ENCODE measurements around the gene CLN3.
"Not testable (repeated sequence)": the region's sequence is repeated elsewhere in the genome, so short reads cannot be mapped to it uniquely, and the experiment has no call there.

The CLN3 gene

GRCh38 chr16:28514246-28514645, 22.4 kb upstream of the CLN3 start:
- H3K27ac ChIP-seq = no peak overlapping the region
- no peak for DNase-seq (ENCODE audit: low read depth, low spot score)

- H3K27ac ChIP-seq = no peak overlapping the region
- no peak for DNase-seq (ENCODE audit: low read depth, low spot score)
Observed at GRCh38 chr16:28513484-28514181, 21.8 kb upstream of the CLN3 start.

GRCh38 chr16:28511801-28512789, 20.2 kb upstream of the CLN3 start:
- DNase-seq (ENCODE audit: low read depth, low spot score) = no peak
- no peak overlapping the region for H3K27ac ChIP-seq

GRCh38 chr16:28511031-28511430, 19.2 kb upstream of the CLN3 start:
- no peak overlapping the region for H3K27ac ChIP-seq
- DNase-seq (ENCODE audit: low read depth, low spot score) = no peak

- H3K27ac ChIP-seq = no peak overlapping the region
- DNase-seq (ENCODE audit: low read depth, low spot score) = no peak
Observed at GRCh38 chr16:28505489-28506137, 13.7 kb upstream of the CLN3 start.

- DNase-seq (ENCODE audit: low read depth, low spot score) = no peak
- H3K27ac ChIP-seq = no peak overlapping the region
Observed at GRCh38 chr16:28504707-28505404, 13.0 kb upstream of the CLN3 start.

GRCh38 chr16:28503470-28504259, 11.8 kb upstream of the CLN3 start:
- H3K27ac ChIP-seq = no peak overlapping the region
- no peak for DNase-seq (ENCODE audit: low read depth, low spot score)

GRCh38 chr16:28502290-28502689, 10.4 kb upstream of the CLN3 start:
- H3K27ac ChIP-seq = no peak overlapping the region
- no peak for DNase-seq (ENCODE audit: low read depth, low spot score)

GRCh38 chr16:28501258-28502232, 9.7 kb upstream of the CLN3 start:
- H3K27ac ChIP-seq = no peak overlapping the region
- DNase-seq (ENCODE audit: low read depth, low spot score) = no peak

- H3K27ac ChIP-seq; DNase-seq (ENCODE audit: low read depth, low spot score): not testable (repeated sequence)
Observed at GRCh38 chr16:28500476-28501180, 8.8 kb upstream of the CLN3 start.

- H3K27ac ChIP-seq = no peak overlapping the region
- no peak for DNase-seq (ENCODE audit: low read depth, low spot score)
Observed at GRCh38 chr16:28499854-28500253, 8.0 kb upstream of the CLN3 start.

GRCh38 chr16:28498666-28499381, 7.0 kb upstream of the CLN3 start:
- H3K27ac ChIP-seq = no peak overlapping the region
- DNase-seq (ENCODE audit: low read depth, low spot score) = no peak

GRCh38 chr16:28497861-28498599, 6.2 kb upstream of the CLN3 start:
- no peak for DNase-seq (ENCODE audit: low read depth, low spot score)
- no peak overlapping the region for H3K27ac ChIP-seq

- H3K27ac ChIP-seq = no peak overlapping the region
- no peak for DNase-seq (ENCODE audit: low read depth, low spot score)
Observed at GRCh38 chr16:28497386-28497785, 5.5 kb upstream of the CLN3 start.

- H3K27ac ChIP-seq = no peak overlapping the region
- no peak for DNase-seq (ENCODE audit: low read depth, low spot score)
Observed at GRCh38 chr16:28496844-28497243, 5.0 kb upstream of the CLN3 start.

Measured in epithelial cell of prostate (primary cell).